ENCODE measurements around the gene EIF2D.
A peak's percentile ranks its signal among the peaks of the same experiment; 100 is the strongest.

Gene EIF2D

DNA sequence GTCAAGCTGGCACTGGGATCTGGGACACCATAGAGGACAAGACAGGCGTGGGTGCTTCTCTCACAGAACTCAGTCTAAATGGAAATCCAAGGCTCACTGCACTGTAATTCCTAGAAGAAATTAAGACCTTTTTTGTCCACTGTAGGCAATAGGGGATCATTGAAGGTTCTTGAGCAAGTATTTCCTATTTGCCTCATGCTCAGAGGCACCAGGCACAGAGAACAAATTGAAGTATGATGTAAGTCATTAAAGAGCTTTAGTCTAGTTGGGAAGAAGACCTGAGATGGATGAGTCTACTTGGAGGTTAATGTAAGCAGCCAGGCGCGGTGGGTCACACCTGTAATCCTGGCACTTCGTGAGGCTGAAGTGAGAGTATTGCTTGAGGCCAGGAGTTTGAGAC, 34.6 kb downstream of the EIF2D start:
- H3K4me3 ChIP-seq (ENCODE audit: low read depth, low read length): no peak overlapping the region
- TF ChIP-seq CTCF (conservative IDR thresholded peaks at IDR 0.05; ENCODE audit: low read depth, low read length): no peak
- no peak for DNase-seq (ENCODE audit: low read depth)

DNA sequence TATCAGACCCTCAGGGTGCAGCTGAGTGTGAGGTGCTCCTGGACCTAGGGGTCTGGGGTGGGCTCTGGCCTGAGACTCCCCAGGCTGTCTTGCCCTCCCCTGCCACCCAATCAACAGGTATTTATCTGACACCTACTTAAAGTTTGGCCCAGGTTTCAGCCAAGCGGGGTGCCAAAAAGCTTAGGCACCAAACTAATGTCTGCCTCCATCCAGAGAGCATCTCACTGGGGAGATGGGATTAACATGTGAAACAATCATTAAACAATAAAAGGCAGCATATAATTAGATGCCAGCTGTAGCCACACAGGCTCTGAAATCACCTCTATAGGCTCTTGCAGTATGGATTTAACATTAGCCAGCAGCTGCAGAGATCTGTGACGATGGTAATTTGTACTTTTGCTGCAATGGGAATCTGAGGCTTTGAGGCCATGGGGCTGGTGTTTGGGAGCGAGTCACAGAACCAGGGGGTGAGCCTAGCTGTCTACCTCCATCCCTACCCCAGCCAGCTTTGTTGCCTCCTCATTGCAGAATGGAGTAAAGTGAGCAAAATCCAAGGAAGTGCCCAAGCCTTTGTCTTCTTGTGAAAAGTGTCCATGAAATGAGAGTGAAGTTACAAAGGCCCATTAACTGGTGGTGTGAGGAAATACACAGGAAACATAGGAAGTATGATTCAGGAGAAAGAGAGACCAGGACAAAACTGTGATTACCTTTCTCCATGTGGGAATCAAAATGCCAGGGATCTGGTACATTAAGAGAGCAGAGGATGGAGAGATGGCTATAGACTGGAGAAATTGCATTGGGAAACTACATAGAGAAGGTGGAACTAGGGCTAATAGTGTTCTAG, 36.1 kb downstream of the EIF2D start:
- DNase-seq (ENCODE audit: low read depth): no peak
- H3K4me3 ChIP-seq (ENCODE audit: low read depth, low read length): no peak overlapping the region
- no peak for TF ChIP-seq CTCF (conservative IDR thresholded peaks at IDR 0.05; ENCODE audit: low read depth, low read length)

DNA sequence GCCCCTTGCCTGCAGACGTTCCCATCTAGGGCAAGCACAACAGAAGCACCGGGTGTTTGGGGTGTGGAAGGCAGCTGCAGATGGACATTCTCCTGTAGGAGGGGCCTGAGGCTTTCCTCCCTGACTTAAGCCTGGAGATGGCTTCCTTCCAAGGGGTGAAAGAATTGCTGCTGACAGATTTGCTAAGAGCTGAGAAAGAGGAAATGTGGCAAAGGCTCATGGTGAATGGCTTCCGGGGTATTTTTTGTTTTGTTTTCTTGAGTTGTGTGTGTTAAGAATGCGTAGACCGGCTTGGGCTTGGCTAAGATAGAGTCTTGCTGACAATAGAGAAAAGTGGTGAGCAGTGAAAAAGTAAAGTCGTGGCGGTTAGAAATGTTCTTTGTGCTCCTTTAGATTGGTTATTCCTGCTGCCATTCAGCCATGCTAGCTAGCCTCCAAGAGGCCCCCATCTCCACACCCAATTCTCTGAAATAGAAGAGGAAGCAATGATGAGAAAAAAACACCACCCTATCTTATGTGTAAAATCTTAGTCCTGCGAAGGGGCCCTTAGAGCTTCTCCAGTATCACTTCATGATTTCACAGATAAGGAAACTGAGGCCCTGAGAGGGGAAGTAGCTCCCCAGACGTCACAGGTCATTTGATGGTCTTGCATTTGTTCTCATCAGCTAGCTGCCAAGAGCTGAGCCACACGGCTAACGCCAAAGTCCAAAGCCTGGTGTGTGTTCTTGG, 36.9 kb downstream of the EIF2D start:
- peak; percentile 5 for TF ChIP-seq CTCF (conservative IDR thresholded peaks at IDR 0.05; ENCODE audit: low read depth, low read length)
- no peak overlapping the region for H3K4me3 ChIP-seq (ENCODE audit: low read depth, low read length)
- DNase-seq (ENCODE audit: low read depth): peak; percentile 94

DNA sequence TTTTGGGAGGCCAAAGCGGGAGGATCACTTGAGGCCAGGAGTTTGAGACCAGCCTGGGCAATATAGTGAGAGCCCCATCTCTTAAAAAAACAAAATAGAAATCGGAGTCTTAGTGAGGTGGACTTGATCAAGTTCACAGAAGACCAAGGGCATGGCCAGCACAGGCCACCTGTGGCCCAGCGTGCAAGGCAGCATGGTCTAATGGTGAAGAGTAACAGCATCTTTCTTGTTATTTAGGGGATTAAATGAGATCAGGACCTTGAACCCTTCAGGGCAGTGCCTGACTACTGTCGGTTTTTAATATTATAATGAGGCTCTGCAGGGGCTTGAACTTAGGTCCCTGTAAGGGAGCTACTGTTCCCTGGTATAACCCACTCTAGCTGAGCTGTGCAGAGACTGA, 38.5 kb downstream of the EIF2D start:
- no peak for DNase-seq (ENCODE audit: low read depth)
- no peak for TF ChIP-seq CTCF (conservative IDR thresholded peaks at IDR 0.05; ENCODE audit: low read depth, low read length)
- H3K4me3 ChIP-seq (ENCODE audit: low read depth, low read length): no peak overlapping the region

GRCh38 chr1:206573319-206573718, 38.9 kb downstream of the EIF2D start:
- TF ChIP-seq CTCF (conservative IDR thresholded peaks at IDR 0.05; ENCODE audit: low read depth, low read length): no peak

GRCh38 chr1:206572835-206573234, 39.4 kb downstream of the EIF2D start:
- DNase-seq (ENCODE audit: low read depth): no peak
- H3K4me3 ChIP-seq (ENCODE audit: low read depth, low read length): no peak overlapping the region
- no peak for TF ChIP-seq CTCF (conservative IDR thresholded peaks at IDR 0.05; ENCODE audit: low read depth, low read length)

More at GRCh38 chr1:206573319-206573718, 38.9 kb downstream of the EIF2D start:
- H3K4me3 ChIP-seq (ENCODE audit: low read depth, low read length): no peak overlapping the region
- DNase-seq (ENCODE audit: low read depth): no peak
